HG02852 (cell line): ENCODE results near the gene KCNMB2.
A peak's percentile ranks its signal among the peaks of the same experiment; 100 is the strongest.

ENCODE experiments used
- ATAC-seq: cut with Tn5 transposase; IDR thresholded peaks from one replicate; pipeline ENCODE4 v1.9.1; 2021; ENCODE audit warnings: mild to moderate bottlenecking, moderate library complexity; ENCODE audit not compliant: unreplicated experiment

KCNMB2 gene

DNA sequence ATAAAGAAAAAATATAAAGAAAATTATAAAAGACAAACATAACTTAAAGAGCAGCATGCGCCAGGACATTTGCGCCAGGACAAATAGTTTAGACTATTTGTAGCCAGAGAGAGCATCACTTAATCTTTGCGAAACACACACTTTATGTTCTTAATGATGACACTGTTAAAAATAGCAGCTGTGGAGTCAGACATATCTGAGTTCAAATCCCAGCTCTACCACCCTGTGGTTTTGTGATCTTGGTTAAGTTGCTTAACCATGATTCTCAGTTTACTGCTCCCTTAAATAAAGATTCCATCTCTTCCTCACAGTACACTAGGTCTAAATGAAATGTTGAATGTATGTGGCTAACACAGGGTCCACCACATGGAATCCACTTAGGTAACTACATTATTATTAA lies 31.4 kb downstream of the KCNMB2 start:
- no peak for ATAC-seq

DNA sequence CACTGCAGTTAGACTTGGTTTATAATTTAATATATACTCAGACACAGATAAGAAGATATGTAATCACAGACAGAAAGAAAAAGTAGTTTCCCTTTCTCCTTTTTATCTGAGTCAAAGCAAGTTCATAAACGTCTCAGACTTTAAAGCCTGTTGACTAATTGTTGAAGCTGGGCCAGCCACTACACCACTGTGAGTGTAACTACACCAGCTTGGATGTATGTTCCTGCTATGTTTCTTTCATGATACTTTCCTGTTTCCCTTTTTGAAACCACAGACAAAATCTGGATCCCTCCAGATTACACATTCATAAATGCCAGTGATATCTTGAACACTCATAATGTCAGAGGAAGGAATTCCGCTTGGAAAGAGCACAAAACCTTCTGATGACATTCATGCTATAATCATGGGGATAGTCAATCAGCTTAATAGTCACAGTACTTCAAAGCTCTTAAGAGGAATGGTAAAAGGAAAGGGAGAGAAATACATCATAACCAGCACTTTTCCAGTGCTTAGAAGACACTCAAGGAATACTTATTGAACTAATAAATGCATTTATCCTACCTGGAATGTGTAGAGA lies 32.0 kb downstream of the KCNMB2 start:
- no peak for ATAC-seq

DNA sequence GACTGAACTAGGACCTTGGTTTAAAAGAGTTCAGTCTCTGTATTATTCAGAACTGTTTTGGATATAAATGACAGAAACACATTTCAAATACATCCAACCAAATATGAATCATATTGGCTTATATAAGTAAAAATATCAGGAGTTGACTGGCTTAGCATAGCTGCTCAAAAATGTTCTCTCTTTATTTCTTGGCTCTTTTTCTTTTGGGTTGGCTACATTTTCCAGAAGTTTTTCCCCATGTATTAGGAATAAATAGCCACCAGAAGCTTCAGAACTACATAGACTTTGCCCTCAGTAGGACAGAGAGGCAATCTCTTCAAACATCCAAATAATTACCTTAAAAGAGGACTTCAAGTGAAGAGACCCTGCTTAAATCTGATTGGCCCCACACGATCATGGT lies 32.7 kb downstream of the KCNMB2 start:
- no peak for ATAC-seq

DNA sequence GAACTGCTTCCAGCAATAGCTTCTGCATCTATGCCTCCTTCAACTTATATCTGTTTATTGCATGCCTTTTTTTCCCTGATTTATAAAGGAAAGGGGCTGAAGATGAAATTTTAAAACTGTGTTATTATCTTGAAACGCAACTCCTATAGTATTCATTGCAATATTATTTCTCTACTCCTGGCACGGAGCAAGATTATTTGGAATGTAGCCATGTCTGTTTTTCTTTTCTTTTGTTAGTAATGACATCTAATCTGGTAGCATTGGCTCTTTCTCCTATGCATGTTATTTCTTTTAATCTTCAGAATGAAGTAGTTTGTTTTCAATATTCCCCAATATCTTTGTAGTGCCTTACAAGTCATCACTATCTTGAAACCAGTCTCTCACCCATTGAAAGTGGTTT lies 33.6 kb downstream of the KCNMB2 start:
- ATAC-seq, result no peak

DNA sequence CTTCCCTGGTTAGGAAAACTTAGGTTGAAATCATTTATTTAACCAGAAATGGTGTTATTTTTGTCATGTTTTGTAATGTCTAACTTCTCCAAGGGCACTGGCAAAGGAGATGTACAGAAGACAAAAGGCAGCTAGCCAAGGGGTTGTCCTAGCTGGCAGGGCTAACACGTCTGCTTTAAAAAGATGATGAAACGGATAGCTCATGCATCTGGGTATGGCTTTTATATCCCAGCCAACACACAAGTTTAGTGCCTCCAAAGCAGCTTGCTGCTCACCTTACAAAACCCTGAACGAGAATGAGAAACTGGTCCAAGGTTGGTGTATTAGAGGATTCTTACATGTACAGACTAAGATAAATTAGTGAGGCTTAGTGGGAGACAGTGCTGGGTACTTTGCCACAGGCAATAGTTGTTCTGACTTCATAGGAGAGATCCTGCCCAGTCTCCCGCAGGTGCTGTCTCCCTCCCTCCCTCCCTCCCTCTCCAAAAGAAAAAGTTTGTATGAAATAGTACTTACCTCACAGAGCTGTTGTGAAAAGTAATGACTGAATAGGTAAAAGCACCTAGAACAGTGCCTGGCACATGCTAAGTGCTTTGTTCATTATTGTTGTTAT lies 47.8 kb downstream of the KCNMB2 start:
- ATAC-seq, result no peak

DNA sequence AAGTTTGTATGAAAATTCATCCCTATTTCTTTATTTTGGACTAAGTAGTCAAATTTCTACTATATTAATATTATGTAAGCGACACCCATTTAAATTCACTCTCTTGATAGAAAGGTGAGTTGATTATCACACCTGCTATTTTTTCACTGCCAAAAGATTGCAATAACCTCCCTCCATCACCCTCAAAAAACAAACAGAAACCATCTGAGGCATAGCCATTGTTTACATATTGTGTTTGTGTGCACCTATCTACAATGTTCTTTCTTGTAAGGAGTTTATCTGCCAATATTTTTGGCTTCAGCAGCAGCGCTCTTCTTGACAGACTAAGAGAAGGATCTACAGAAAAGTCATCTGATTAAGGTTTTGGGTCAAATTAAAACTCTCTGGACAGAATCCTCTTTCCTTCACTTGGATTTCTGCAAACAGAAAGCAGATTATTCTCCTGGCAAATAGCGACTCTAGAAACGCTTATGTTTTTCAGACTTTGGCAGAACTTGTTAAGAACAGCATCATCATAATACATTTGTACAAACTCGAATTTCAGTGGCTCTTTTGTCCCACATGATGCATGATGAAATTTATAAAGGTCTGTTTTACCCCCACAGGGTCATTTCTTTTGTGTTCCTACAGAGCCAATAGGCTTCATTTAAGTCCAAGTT lies 48.6 kb downstream of the KCNMB2 start:
- no peak for ATAC-seq

DNA sequence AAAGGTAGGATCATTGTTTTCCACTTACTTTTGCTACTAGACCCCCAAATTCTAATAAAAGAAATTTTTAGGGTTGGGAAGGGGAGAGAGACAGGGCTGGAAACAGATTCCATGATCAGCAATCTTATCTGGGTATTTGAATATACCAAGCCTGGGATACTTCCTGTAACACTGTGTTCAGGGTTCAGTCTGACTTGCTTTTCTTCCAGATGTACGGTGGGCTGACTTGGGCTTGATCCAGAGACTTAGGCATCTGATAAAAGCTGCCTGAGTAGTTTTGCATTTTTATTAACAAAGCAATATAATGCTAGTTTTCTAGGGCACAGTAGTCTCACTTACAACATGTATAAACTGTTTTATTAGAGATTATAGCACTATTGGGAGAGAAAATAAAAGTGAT lies 49.2 kb downstream of the KCNMB2 start:
- ATAC-seq, result no peak

DNA sequence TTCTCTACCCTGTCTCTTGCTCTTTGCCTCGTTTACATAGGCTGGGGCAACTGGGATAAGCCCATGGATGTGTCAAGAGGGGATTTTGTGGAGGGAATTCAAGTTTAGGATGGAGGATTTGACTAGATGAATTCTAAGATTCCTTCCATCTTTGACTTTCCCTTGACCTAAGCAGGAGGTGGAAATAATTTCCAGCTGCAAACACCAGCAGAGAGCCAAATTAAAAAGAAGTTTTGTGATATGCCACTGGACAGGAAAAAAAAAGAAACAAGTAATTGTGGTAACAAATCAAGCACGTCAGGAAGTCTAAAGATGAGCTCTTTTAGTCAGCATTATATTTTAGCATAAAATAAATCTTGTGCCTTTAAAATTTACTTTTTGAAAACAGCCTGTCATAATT lies 49.8 kb downstream of the KCNMB2 start:
- ATAC-seq, result no peak

DNA sequence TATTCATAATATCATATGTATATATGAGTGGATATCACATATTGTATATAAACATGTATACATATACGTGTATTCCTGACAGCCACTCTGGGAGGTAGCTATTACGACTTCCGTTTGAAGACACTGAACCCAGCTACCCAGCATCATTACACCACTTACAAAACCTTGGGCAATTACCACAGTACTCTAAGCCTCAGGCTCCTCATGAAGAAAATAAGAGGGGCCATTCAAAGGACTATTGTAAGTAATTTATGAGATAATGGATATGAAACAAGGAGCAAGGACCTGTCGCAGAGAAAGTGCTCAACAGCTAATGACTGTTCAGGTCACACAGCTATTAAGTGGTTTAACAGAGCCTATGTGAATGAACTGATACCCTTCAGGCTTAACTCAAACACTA lies 52.4 kb downstream of the KCNMB2 start:
- ATAC-seq, result no peak

DNA sequence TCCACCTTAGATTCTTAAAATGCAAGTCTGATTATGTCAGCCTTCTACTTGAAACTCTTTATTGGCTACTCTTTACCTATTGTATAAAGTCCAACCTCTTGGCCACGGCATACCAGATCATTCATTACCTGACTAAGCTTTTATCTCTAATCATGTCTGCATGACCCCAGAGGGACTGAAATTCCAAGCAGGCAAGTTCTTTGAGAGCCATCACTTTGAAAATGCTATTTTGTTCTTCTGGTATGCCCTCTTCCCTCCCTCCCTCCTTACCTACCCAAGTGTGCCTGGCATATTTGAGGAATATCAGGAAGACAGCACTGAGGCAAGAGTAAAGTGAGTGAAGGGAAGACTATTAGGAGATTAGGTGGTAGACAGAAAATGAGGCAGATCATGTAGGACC lies 57.5 kb downstream of the KCNMB2 start:
- ATAC-seq, result no peak

DNA sequence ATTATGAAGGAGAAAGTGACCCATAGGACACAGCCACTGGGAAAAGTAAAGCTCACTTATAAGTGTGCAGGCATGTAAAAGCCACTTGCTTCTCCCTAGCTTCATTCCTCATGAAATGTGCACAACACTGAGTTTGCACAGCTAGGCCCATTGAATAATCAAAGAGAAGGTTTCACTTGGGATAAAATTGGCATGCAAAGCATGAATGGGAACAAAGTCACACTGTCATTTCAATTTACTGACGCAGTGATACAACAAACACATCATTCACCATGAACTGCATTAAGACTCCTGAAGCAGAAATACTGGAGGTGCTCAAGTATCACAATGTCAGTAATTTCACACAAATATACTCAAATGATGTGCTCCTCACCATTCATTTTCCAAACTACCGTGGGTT lies 61.1 kb downstream of the KCNMB2 start:
- ATAC-seq, result no peak

DNA sequence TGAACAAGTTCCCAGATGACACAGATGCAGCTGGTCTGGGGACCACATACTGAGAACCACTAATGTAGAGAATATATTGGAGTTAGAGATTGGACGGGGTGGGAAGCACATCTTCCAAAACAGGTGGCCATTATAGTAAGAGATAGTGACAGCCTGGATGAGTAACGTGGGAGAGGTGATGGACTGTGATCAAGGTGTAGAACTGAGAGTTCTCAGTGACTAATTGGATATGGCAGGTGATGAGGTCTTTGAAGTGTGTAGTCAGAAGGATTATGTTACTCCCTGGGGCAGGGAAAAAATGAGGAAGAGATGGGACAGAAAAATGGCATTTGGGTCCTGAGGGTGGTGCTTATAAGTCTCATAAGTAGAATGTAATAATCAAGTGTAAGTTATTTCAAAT lies 66.6 kb downstream of the KCNMB2 start:
- ATAC-seq, result no peak

DNA sequence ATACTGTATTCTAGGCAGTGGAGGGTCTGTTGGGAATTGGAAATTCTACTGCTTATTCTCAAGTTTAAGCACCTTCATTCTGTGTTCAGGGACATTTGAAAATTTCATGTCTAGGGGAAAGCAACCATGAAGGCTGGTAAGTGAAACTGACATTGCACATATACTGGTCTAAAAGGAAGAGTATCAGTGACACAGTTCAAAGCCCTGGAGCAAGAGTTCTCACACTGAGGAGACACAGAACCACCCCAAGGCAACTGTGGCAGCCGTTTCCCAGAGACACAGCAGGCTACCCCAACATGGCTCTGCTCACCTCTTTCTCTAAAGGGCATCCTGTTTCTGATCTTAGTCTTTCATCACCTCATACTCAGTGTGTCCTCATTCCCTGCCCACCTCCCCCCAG lies 67.5 kb downstream of the KCNMB2 start:
- ATAC-seq, result peak; percentile 68

DNA sequence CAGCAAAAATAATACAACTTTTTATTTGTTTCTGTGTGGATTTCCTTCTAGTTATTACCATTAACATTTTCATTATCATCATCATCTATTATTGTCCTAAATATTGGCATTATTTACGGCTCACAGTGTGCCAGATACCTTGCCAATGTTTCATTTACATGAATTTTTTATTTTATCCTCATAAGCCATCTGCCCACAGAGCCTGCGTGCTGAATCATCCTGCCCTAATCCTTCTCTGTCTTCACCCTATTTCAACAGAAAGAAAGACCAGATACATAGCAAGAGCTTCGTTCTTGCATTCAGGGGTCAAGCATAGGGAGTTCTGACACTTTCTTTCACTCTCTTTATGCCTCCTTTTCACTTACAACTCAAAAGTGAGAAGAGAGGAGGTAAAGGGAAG lies 82.0 kb downstream of the KCNMB2 start:
- no peak for ATAC-seq

DNA sequence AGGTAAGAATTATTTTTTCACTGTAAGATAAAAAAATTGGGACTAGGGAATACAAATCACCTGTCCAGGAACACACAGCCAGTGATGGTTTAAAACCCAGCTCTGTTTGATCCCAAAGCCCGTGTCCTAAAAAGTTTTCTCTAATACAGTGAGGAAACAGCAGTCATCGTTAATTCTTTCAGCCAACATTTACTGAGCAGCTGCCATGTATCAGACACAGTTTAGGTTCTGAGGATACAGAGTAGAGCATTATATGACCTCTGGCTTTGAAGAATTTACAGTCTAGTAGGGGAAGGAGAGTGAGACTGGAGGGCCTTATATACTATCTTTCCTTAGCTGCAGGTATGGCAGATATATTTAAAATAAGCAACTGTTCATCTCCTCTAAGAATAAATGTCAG lies 82.7 kb downstream of the KCNMB2 start:
- ATAC-seq, result no peak

DNA sequence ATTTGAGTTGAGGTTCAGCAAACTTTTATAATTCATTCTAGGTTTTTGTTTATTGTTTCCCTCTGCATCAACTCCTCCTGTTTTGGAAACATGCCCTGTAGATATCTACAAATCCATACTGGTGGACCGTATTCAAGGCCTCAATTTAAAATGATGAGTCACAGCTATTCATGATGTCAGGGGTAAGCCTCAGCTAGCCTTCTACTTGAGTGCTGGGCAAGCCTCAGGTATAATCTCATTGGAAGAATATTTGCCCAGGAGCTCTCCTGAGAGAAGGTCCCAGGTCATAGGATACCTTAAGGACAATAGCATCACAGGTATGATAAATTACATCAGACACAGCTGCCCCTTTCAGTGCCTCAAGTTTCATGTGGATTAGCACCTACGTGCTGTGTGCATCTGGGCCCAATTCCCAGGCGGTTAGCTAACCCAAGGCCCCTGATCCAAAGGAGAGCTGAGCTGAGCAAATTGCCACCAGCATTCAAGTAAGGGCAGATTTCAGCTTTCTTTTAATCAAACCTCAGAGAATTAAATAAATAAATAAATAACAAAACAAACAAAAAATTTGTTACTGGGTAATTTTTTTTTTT lies 87.5 kb downstream of the KCNMB2 start:
- no peak for ATAC-seq

DNA sequence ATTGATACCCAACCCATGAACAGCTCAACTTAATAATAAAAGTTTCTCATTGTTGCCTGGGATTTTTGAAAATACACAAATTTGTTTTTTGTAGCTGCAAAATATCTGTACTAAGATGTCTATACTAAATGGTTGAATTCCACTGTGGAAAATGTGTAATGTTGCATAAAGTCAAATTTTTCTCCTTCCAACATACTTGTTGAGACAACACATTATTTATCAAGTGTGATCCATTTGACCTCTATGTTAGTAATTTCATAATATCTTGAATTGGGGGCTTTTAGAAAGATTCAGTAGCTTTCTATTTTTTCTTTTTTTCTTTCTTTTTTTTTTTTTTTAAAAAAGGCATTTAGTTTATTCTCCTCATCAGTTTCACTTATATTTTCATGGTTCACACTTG lies 88.0 kb downstream of the KCNMB2 start:
- ATAC-seq, result no peak

DNA sequence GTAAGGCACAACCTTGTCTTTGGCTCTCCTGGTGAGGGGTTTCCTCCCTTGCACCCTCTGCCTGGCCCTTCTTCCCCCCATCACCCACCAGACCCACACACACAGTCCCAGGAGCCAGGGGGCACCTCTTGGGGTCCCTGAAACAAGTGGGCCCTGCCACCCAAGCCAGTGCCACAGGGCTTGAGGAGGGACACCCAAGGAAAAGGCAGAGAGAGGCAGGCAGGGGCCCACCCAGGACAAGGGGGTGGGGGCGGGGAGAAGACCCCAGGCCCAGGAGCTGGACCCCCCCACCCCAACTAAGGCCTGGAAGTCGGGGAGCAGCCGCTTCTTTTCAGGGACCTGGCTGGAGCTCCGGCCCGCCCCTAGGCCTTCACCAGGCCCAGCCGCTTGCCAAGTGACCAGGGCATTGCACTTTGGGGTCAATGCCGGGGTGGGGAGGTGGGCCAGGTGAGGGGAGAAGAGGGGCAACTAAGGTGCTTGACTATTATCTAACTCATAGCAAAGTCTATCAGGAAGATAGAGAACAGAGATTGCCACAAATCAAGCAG lies 88.9 kb downstream of the KCNMB2 start:
- no peak for ATAC-seq

DNA sequence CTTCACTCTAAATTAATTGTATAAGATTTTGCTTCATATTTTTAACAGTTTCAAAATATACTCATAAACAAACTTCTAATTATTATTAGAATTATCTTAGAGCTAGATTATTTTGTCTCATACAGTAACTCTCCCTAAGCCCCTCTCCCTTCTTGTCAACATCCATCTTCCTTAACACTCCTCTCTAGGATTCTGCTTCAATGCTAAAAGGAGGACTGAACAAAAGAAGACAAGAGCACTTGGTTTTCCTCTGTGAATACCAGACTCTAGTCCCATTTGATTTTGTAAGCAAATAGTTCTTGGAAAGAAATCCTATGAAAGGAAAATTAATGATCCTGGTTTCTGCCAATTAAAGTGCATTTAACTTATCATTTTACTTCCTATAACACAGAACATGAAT lies 91.8 kb downstream of the KCNMB2 start:
- no peak for ATAC-seq

DNA sequence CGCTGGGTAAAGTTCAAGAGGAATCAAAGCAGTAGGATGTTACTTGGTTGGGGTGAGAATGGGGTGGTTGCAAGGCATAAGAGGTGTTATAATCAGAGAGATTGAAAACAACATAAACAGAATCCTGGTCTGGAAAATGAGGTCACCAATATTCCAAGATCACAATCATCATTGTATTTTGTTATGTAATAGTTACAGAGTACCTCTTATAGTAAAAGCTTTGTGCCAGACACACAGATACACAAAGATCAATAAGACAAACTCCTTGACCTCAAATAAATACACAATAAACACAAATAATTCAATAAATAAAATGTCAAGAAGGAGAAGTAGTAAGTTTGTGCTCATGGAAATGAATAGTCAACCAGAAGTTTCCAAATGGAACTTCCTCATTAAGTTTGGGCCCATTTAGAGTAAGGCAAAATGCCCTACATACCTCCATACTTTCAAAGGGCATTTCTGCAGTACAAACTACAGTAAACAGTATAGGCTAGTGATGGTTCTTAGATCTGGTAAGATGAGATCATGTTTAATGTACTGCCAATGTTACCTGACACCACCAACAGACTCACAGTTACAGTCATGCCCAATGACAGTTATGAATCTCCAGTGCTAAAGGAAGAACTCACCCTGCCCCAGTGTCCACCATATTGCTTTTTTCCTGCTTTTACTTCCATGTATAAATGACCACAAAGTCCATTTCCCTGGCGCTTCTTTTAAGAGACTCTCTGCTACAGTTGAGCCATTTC lies 93.4 kb downstream of the KCNMB2 start:
- no peak for ATAC-seq

DNA sequence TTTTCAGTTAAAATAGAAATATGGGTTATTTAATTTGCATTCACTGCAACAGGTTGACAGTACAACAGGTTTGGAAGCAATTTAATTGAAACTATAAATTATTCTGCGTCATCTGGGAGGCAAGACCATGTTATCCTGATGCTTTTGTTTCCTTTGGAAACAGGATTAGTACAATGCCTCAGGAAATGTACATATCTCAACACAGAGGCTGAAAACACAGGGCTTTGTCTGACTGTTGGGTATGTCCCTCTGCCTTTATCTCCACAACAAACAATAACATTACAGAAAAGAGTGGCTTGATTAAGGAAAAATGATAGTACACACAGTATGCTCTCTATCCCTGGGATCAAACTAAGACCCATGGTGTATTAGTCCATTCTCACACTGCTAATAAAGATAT lies 95.7 kb downstream of the KCNMB2 start:
- ATAC-seq, result no peak
